ENCODE data around the gene GNAO1.

GNAO1 gene

GRCh38 chr16:56289416-56289815 lies 98.1 kb downstream of the GNAO1 start:
- no peak overlapping the region for H3K27ac ChIP-seq (ENCODE audit: low read depth, low read length)
- H3K4me1 ChIP-seq (ENCODE audit: control insufficient read depth, insufficient read depth, low read length) = peaks cover 19% of the 10 kb centered on the region
- no peaks in the 10 kb centered on the region for H3K36me3 ChIP-seq (ENCODE audit: control insufficient read depth, insufficient read depth, low read length)
- H3K27me3 ChIP-seq (ENCODE audit: control insufficient read depth, insufficient read depth, low read length) = no peaks in the 10 kb centered on the region; the same call in 1 of the 2 replicates
- H3K9ac ChIP-seq (ENCODE audit: low read depth, low read length) = no peak overlapping the region
- no peaks in the 10 kb centered on the region for H3K9me3 ChIP-seq (ENCODE audit: control insufficient read depth, insufficient read depth, low read length)
- H3K4me3 ChIP-seq (ENCODE audit: low read depth, low read length) = no peak overlapping the region

DNA sequence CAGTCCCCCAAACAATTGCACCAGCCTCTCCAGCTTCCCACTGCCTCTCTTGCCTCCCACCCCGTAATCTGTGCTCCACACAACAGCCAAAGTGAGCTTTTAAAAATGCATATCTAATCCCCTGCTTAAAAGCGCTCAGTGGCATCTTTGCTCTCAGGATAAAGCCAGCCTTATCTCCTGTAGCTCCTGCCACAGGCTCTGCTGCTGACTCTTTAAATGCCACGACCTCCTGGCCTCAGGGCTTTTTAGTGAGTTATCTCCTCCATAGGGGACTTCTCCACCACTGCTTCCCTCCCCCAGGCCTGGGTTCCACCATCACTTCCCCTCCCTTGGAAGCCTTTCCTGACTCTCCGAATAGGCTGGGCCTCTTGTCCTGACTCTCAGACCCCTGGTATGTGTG lies 98.6 kb downstream of the GNAO1 start:
- H3K4me3 ChIP-seq (ENCODE audit: low read depth, low read length) = no peak overlapping the region
- H3K9me3 ChIP-seq (ENCODE audit: control insufficient read depth, insufficient read depth, low read length) = no peaks in the 10 kb centered on the region
- no peak overlapping the region for H3K27ac ChIP-seq (ENCODE audit: low read depth, low read length)
- H3K4me1 ChIP-seq (ENCODE audit: control insufficient read depth, insufficient read depth, low read length) = peaks cover 19% of the 10 kb centered on the region
- no peaks in the 10 kb centered on the region; the same call in 1 of the 2 replicates for H3K27me3 ChIP-seq (ENCODE audit: control insufficient read depth, insufficient read depth, low read length)
- no peaks in the 10 kb centered on the region for H3K36me3 ChIP-seq (ENCODE audit: control insufficient read depth, insufficient read depth, low read length)
- no peak overlapping the region for H3K9ac ChIP-seq (ENCODE audit: low read depth, low read length)

GRCh38 chr16:56294014-56294413 lies 102.7 kb downstream of the GNAO1 start:
- no peaks in the 10 kb centered on the region for H3K9me3 ChIP-seq (ENCODE audit: control insufficient read depth, insufficient read depth, low read length)
- H3K4me3 ChIP-seq (ENCODE audit: low read depth, low read length) = no peak overlapping the region
- H3K36me3 ChIP-seq (ENCODE audit: control insufficient read depth, insufficient read depth, low read length) = no peaks in the 10 kb centered on the region
- H3K27ac ChIP-seq (ENCODE audit: low read depth, low read length) = no peak overlapping the region
- H3K4me1 ChIP-seq (ENCODE audit: control insufficient read depth, insufficient read depth, low read length) = peaks cover 33% of the 10 kb centered on the region
- no peak overlapping the region for H3K9ac ChIP-seq (ENCODE audit: low read depth, low read length)
- H3K27me3 ChIP-seq (ENCODE audit: control insufficient read depth, insufficient read depth, low read length) = peaks cover 9% of the 10 kb centered on the region

DNA sequence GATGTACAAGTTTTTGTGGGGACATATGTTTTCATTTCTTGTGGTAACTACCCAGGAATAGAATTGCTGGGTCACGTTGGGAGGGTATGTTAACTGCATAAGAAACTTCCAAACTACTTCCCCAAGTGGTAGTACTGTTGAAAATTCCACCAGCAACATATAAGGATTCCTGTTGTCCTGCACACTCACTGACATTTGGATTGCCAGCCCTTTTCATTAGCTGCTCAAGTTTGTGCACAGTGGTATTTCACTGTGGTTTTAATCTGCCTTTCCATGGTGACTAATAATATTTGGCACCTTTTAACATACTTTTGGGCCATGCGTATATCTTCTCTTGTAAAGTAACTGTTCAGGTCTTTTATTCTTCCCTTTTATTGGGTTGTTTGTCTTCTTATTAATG lies 103.3 kb downstream of the GNAO1 start:
- H3K4me1 ChIP-seq (ENCODE audit: control insufficient read depth, insufficient read depth, low read length) = peaks cover 33% of the 10 kb centered on the region
- H3K9ac ChIP-seq (ENCODE audit: low read depth, low read length) = no peak overlapping the region
- no peaks in the 10 kb centered on the region for H3K36me3 ChIP-seq (ENCODE audit: control insufficient read depth, insufficient read depth, low read length)
- no peak overlapping the region for H3K4me3 ChIP-seq (ENCODE audit: low read depth, low read length)
- no peak overlapping the region for H3K27ac ChIP-seq (ENCODE audit: low read depth, low read length)
- peaks cover 9% of the 10 kb centered on the region for H3K27me3 ChIP-seq (ENCODE audit: control insufficient read depth, insufficient read depth, low read length)
- H3K9me3 ChIP-seq (ENCODE audit: control insufficient read depth, insufficient read depth, low read length) = no peaks in the 10 kb centered on the region

DNA sequence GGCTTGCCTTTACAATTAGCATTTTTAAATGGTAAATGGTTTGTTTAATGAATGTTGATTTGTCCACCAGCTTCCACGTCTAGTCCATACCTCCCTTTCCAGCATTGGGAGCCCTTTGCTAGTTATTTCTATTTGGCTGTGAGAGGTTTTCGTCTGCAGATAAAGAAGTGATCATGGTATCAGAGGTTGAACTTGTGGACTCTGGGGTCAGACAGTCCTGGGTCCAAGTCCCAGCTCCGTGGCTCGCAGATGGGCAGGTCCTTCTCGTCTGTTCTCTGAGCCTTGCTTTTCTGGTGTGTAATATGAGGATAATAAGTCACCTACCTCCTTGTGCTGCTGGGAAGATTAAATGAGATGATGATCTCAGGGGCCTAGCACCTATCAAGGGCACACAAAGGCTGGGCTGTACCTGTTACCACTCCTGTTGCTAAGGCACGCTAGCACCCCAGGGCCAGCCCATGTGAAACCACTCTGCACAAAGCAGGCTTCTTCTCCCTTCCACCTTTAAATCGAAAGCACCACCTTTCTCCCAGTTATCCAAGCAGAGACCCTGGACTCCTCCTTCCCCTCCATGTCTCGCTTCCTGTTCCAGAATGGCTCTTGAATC lies 103.9 kb downstream of the GNAO1 start:
- no peaks in the 10 kb centered on the region for H3K9me3 ChIP-seq (ENCODE audit: control insufficient read depth, insufficient read depth, low read length)
- H3K27me3 ChIP-seq (ENCODE audit: control insufficient read depth, insufficient read depth, low read length) = peaks cover 9% of the 10 kb centered on the region
- H3K27ac ChIP-seq (ENCODE audit: low read depth, low read length) = no peak overlapping the region
- H3K9ac ChIP-seq (ENCODE audit: low read depth, low read length) = no peak overlapping the region
- H3K36me3 ChIP-seq (ENCODE audit: control insufficient read depth, insufficient read depth, low read length) = no peaks in the 10 kb centered on the region
- peaks cover 33% of the 10 kb centered on the region for H3K4me1 ChIP-seq (ENCODE audit: control insufficient read depth, insufficient read depth, low read length)
- no peak overlapping the region for H3K4me3 ChIP-seq (ENCODE audit: low read depth, low read length)

GRCh38 chr16:56295739-56296527 lies 104.6 kb downstream of the GNAO1 start:
- H3K36me3 ChIP-seq (ENCODE audit: control insufficient read depth, insufficient read depth, low read length) = no peaks in the 10 kb centered on the region
- peak overlapping the region; percentile 40 for H3K27ac ChIP-seq (ENCODE audit: low read depth, low read length)
- no peak overlapping the region for H3K9ac ChIP-seq (ENCODE audit: low read depth, low read length)
- H3K4me1 ChIP-seq (ENCODE audit: control insufficient read depth, insufficient read depth, low read length) = peaks cover 32% of the 10 kb centered on the region
- no peak overlapping the region for H3K4me3 ChIP-seq (ENCODE audit: low read depth, low read length)
- H3K9me3 ChIP-seq (ENCODE audit: control insufficient read depth, insufficient read depth, low read length) = no peaks in the 10 kb centered on the region
- peaks cover 9% of the 10 kb centered on the region for H3K27me3 ChIP-seq (ENCODE audit: control insufficient read depth, insufficient read depth, low read length)

- H3K27ac ChIP-seq (ENCODE audit: low read depth, low read length) = no peak overlapping the region
- no peak overlapping the region for H3K9ac ChIP-seq (ENCODE audit: low read depth, low read length)
- H3K9me3 ChIP-seq (ENCODE audit: control insufficient read depth, insufficient read depth, low read length) = no peaks in the 10 kb centered on the region
- H3K4me1 ChIP-seq (ENCODE audit: control insufficient read depth, insufficient read depth, low read length) = peaks cover 21% of the 10 kb centered on the region
- H3K4me3 ChIP-seq (ENCODE audit: low read depth, low read length) = no peak overlapping the region
- peaks cover 9% of the 10 kb centered on the region for H3K27me3 ChIP-seq (ENCODE audit: control insufficient read depth, insufficient read depth, low read length)
- no peaks in the 10 kb centered on the region for H3K36me3 ChIP-seq (ENCODE audit: control insufficient read depth, insufficient read depth, low read length)
Observed at GRCh38 chr16:56297684-56298083, 106.4 kb downstream of the GNAO1 start.

DNA sequence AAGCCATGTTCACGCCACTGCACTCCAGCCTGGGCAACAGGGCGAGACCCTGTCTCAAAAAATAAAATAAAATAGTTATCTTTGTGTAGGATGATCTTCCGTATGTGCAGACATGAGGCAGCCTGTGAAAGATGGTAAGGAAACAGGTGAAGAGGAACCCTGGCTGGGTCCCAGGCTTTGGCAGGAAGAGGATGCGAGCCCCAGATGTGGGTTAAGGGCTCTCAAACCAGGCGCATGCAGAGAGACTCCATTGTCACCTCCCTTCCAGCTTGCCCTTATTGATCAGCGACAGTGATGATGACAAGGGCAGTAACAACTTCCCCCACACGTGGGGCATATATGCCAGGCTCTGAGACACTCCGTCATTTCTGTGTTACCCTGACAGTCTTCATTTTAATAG lies 106.8 kb downstream of the GNAO1 start:
- Histone ChIP-seq H3K9ac (ENCODE audit: low read depth, low read length) (no peak overlapping the region), H3K36me3 (ENCODE audit: control insufficient read depth, insufficient read depth, low read length) (no peaks in the 10 kb centered on the region), H3K27me3 (ENCODE audit: control insufficient read depth, insufficient read depth, low read length) (peaks cover 9% of the 10 kb centered on the region), H3K9me3 (ENCODE audit: control insufficient read depth, insufficient read depth, low read length) (no peaks in the 10 kb centered on the region), H3K4me1 (ENCODE audit: control insufficient read depth, insufficient read depth, low read length) (peaks cover 21% of the 10 kb centered on the region), H3K4me3 (ENCODE audit: low read depth, low read length) (no peak overlapping the region), H3K27ac (ENCODE audit: low read depth, low read length) (no peak overlapping the region)

DNA sequence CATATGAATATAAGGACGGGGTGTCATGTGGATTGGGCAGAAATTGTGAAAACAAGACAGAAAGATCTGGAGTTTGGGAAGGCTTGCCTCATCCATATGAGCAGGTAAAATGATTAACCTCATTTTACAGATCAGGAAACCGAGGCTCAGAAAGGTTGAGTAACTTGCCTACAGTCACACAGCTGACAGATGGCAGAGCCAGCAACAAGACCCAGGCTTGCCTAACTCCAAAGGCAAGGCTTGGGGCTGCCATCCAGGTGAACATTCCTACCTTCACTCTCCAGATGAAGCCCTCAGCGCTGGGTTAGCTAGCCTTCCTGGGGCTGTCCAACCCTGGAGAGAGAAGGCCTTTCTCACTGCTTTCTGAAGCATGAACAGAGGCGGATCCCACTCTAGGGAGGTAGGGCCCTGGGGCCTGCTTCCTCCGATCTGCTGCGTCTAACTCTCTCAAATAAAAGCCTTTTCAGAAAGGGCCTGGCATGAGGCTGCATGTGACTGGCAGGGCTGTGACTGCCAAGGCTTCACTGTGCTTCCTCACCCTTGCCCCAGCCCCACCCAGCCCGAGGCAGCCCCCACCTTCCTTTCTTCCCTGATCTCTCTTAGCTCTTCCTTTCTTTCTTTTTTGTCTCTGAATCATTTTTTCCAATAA lies 107.8 kb downstream of the GNAO1 start:
- no peaks in the 10 kb centered on the region for H3K9me3 ChIP-seq (ENCODE audit: control insufficient read depth, insufficient read depth, low read length)
- H3K36me3 ChIP-seq (ENCODE audit: control insufficient read depth, insufficient read depth, low read length) = no peaks in the 10 kb centered on the region

DNA sequence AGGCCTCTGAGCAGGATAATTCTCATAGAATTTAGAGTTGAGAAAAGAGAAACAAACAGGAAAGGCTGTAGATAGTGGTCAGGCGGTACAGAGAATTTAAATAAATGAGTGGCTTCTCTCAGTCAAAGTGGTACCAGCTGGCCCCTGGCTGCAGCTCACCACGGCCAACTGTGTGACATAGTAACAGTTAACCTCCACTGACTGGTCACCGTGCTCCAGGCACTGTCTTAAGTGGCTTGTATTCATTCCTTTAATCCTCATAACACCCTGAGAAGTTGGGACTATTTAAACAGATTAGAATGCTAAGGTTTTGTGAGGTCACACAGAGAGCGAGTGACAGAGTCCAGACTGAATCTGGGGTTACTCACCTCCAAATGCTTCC lies 108.9 kb downstream of the GNAO1 start:
- Histone ChIP-seq H3K27ac (ENCODE audit: low read depth, low read length) (no peak overlapping the region), H3K9me3 (ENCODE audit: control insufficient read depth, insufficient read depth, low read length) (no peaks in the 10 kb centered on the region), H3K4me3 (ENCODE audit: low read depth, low read length) (no peak overlapping the region), H3K36me3 (ENCODE audit: control insufficient read depth, insufficient read depth, low read length) (no peaks in the 10 kb centered on the region), H3K4me1 (ENCODE audit: control insufficient read depth, insufficient read depth, low read length) (peaks cover 21% of the 10 kb centered on the region), H3K9ac (ENCODE audit: low read depth, low read length) (no peak overlapping the region), H3K27me3 (ENCODE audit: control insufficient read depth, insufficient read depth, low read length) (peaks cover 9% of the 10 kb centered on the region; the same call in 1 of the 2 replicates)

More for the DNA sequence above, 107.8 kb downstream of the GNAO1 start:
- peaks cover 21% of the 10 kb centered on the region for H3K4me1 ChIP-seq (ENCODE audit: control insufficient read depth, insufficient read depth, low read length)
- no peak overlapping the region for H3K9ac ChIP-seq (ENCODE audit: low read depth, low read length)
- peaks cover 9% of the 10 kb centered on the region; the same call in 1 of the 2 replicates for H3K27me3 ChIP-seq (ENCODE audit: control insufficient read depth, insufficient read depth, low read length)
- H3K27ac ChIP-seq (ENCODE audit: low read depth, low read length) = no peak overlapping the region
- no peak overlapping the region for H3K4me3 ChIP-seq (ENCODE audit: low read depth, low read length)
